HG03064 (cell line): ENCODE results near the gene PPP1R18.

Experiments
- ATAC-seq: cut with Tn5 transposase; IDR thresholded peaks from one replicate; pipeline ENCODE4 v1.9.1; 2021; ENCODE audit warnings: low read depth; ENCODE audit not compliant: unreplicated experiment

The PPP1R18 gene

DNA sequence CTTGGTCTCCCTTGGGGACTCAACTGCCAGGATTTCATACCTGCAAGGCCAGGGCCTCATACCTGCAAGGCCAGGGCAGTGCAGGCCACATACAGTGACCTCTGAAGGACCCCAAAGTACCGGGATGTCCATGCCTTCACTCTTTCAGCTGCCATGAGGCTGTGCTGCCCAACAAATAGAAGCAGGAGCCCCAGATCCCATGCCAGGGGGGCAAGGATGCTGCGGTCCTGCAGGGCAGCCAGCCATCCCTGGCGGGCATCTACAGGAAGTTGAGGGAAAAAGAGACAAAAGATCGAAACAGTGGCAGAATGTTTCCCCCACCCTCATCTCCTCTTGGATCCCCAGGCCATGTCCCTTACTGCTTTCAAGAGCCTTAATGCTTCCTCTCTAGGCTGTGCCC, 3.5 kb upstream of the PPP1R18 start:
- no peak for ATAC-seq

DNA sequence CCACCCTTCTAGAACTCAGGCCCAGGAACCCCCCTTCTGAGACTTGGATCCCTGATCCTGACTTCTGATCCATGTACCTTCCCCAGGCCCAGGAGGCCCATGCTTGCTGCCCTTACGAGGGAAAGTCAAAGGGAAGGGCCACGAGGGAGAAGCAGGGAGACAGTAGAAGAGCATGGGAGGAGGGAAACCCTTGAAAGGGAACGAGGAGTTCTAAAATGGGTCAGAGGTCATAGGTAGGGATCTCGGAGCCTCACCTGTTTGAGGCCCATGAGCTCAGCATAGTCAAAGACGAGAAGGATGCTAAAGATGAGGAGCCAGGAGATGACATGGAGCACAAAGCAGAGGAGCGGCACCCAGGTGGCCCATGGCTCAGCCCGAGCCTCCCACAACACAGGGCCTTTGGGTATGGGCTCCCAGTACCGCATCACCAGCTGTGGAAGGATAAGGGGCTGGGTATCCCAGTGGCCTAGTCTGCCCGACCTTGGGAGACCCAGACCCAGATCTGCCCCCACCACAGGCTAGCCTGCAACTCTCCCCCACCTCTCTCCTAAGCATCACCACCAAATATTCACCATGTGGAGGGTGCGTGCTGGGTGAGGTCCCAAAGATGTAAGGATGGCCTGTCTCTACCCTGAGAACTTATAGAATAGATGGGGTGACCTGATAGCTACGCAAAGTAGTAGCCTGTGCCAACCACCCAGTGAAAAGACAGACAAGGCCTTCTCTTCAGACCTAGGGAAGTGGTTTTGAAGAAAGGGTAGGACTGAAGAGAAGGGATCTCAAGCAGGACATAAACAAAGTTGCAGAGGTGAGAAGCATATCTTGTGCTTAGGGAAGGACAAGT, 2.8 kb upstream of the PPP1R18 start:
- ATAC-seq: no peak

DNA sequence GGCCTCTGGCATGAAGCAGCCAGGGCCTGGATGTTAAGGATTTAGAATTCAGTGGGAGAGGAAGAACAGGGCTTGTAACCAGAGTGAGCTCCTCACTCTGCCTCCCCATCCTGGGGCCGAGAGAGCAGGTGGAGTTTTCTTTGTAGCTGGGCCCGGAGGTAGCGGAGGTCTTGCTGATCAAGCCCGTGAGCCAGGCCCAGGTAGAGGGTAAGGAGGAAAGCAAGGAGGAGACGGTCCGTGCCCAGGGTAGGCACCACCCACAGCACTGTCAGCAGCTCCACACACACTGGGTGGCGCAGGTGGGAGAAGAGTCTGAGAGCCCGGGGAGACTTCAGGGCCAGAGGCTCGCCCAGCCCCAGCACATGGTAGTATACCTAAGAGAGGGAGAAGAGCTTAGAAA, 2.1 kb upstream of the PPP1R18 start:
- ATAC-seq: no peak

DNA sequence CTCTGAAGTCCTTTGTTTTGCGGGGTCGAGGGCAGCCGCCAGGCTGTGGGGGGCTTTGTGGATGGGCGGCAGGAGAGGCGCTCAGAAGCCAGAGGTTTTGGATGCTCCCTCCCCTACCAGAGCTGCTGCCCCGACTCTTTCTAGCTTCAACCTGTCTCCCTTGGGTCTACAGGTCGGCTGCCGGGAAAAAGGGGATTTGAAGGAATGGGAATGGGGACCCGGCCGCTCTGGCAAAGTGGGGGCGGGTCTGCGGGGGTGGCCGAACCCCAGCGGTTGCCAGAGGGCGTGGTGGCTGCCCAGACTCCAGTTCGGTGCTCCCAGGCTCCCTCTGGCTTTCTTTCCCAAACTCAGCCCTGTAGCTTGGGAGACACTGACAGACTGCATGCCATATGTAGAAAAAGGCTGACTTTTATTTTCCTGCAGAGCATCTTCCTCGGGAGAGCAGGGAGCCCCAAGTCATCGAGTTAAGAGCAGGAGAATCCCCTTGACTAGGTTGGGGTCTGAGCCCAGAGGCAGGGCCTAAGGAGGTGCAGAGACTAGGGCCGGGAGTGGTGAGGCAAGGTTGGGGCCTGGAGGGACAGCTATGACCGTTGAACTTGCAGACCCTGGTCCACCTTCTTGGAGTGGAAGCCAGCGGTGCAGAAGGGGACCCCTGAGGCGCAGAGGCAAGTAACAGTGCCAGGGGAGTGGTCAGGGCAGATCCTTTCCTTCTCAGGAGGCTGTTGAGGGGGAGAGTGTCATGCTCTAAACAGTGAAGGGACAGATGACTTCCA, 1.4 kb upstream of the PPP1R18 start:
- ATAC-seq: no peak

DNA sequence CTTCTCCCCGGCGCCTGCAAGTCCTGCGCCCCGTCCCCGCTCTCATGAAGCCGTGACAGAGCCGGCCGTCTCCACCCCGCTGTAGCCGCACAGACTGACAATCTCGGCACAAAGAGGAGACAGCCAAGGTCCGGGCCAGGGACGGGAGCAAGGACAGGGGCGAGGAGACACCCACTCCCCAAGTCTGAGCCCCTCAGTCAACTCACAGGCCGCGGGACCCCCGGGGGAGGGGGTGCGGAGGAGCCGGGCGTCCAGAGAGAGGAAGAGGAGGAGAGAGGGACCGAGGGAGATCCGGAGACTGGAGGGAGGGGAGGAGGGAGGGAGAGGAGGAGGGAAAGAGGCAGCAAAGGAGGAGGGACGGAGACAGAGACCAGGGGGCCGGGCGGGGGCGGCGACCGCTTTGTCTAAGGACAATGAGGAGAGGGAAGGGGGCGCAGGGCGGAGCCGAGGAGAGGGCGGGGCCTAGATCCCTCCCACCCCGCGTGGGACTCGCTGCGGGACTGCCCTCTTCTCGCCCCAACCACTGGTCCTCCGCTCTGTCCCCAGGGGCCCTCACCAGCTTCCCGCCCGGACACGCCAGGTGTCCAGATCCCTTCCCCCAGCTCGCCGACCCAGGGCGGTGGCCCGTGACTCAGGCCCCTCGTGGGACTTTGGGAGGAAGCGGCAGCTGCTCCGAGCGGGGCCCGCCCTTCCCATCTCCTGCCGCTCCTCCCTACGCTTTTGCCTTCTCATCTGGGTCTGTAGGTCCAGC, 638 bp upstream of the PPP1R18 start:
- no peak for ATAC-seq

GRCh38 chr6:30685157-30686008, 1.1 kb downstream of the PPP1R18 start:
- no peak for ATAC-seq

- ATAC-seq: no peak
Observed at GRCh38 chr6:30684386-30685156, 1.9 kb downstream of the PPP1R18 start.

- ATAC-seq: no peak
Observed at GRCh38 chr6:30683980-30684338, 2.5 kb downstream of the PPP1R18 start.

- ATAC-seq: no peak
Observed at GRCh38 chr6:30683183-30683979, 3.1 kb downstream of the PPP1R18 start.

DNA sequence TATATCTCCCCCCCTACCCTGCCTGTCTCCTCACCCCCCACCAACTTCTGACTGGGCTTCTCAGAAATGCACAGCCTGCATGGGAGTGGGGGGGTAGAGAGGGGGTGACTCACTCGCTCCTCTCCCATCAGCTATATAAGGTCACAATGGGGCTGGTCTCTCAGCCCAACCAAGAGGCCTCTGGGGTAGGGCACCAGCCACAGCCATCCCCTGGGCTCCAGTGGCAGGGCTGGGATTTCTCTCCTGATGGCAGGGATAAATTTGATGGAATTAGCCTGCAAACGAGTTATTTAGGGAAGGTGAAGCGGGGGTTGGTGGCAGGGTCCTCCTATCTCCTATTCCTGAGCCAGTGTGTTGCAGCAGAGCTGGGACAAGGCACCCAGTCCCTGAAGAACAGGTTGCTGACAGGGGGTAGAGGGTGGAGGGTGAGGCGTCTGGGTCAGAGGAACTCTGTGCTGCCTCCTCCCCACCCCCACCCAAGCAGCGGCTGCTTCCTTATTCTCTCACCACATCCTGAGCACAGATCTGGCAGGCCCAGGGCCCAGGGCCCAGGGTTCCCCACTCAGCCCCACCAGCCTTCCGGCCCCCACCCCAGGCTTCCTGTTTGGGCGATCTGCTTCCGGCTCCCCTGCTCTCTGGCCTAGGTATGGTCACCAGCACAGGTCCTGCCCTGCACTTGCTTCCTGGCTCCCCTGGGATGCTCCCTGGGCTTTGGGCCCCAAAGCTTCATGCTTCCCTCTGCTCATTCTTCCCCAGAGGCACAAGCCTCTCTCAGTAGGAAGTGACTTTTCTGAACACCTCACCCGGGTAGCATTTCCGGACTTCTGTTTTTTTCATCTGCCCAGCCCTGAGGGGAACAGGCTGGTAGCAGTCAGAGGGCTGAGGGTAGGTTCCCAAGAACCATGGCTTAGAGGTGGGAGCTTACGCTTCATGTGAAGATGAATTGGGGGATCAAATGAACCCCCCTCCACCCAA, 4.0 kb downstream of the PPP1R18 start:
- peak; percentile 51 for ATAC-seq

DNA sequence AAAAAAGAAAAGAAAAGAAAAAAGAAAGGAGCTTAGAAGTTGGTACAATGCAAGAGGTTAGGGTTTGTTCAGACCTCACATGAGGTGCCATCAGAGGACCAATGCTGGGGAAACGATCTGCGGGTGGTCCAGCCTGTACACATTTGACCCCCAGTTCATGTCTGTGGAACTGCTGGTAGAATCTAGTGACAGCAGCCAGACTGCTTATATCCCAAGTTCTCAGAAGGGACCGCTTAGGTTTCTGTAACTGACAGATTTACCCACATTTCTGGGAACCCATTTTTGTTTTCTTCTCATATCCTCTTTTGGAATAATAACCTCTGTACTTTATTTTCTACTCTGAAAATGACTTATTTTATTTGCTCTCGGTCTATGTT, 4.7 kb downstream of the PPP1R18 start:
- no peak for ATAC-seq

GRCh38 chr6:30679765-30680535, 6.5 kb downstream of the PPP1R18 start:
- no peak for ATAC-seq

DNA sequence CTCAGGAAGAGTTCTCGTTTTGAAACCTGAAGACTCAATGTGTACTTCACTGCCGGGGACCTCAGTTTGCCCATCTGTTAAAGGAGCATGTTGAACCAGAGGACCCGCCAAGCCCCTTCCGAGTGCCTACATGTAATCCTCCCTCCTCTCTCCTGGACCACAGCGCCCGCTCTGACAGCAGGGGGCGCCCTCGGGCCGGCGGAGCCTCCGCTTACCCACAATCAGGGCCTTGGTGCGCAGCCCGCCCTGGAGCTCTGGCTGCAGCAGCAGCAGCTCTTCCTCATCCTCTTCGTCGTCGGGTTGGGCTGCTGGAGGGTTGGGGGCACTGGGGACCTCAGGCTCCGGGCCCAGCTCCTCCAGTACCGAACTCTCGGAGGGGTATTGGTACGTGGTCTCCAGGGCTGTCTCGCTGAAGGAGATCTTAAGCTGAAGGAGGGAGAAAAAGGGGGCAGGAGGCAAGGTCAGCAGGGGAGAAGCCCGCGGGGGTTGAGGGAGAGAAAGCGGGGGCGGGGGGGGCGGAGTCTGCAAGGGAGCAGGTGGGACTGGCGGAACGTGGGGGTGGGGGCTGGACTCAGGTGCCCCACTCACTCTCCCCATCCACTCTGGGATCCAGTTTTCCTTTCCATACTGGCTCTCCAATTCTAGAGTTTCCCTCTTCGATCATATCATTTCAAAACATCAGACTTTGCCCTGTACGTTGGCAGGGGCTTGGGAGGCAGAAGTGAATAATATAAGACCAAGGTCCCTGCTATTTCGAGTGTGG, 7.3 kb downstream of the PPP1R18 start:
- ATAC-seq: no peak

- ATAC-seq: no peak
Observed at GRCh38 chr6:30676660-30677285, 9.7 kb downstream of the PPP1R18 start.

- ATAC-seq: peak; percentile 61
Observed at GRCh38 chr6:30672445-30673253, 13.8 kb downstream of the PPP1R18 start, which contains the start of gene DHX16. TSS of gene DHX16 (minus strand) at chr6:30673006. CDS start at chr6:30672841, 165 bp downstream.
